ENCODE results near the gene CHRM1. TPM values are rescaled to one million over a fixed set of nuclear protein-coding genes. Genes with fewer than 3 reads are reported as not detected.

CHRM1 gene
- total RNA-seq, 2 donors from 2014 or later: not detected

- Mint-ChIP-seq H3K4me1 (peaks cover 23% of the 10 kb centered on the region), H3K27me3 (ENCODE audit: insufficient read depth) (peaks cover 50% of the 10 kb centered on the region), H3K9me3 (no peaks in the 10 kb centered on the region), H3K27ac (no peak overlapping the region), H3K4me3 (no peak overlapping the region), H3K36me3 (ENCODE audit: low read depth) (no peaks in the 10 kb centered on the region)
- Histone ChIP-seq H3K4me3 (ENCODE audit: low read length) (no peak overlapping the region), H3K27ac (ENCODE audit: low read depth, low read length) (no peak overlapping the region), H3K9ac (ENCODE audit: extremely low read depth, low read length, poor library complexity, severe bottlenecking) (no peak overlapping the region), H3K27me3 (ENCODE audit: control insufficient read depth, insufficient read depth, low read length, poor library complexity, severe bottlenecking) (peaks cover 39% of the 10 kb centered on the region), H3K9me3 (ENCODE audit: control insufficient read depth, low read length) (no peaks in the 10 kb centered on the region), H3K36me3 (ENCODE audit: control insufficient read depth, insufficient read depth, low read length) (no peaks in the 10 kb centered on the region), H3K4me1 (ENCODE audit: control insufficient read depth, insufficient read depth, low read length) (peaks cover 2% of the 10 kb centered on the region)
- TF ChIP-seq CTCF (conservative IDR thresholded peaks at IDR 0.05): no peak
- DNase-seq: no peak
- WGBS, 2 experiments (ENCODE audit: insufficient coverage in 1 of 2, insufficient read length in 1 of 2): 83 to 93% methylated on average over 1 of the region's 1 CpG
Observed at GRCh38 chr11:62930666-62931065, 9.5 kb upstream of the CHRM1 start.

- H3K9me3 ChIP-seq (ENCODE audit: control insufficient read depth, low read length): no peaks in the 10 kb centered on the region
- Mint-ChIP-seq H3K27me3 (ENCODE audit: insufficient read depth) (peaks cover 55% of the 10 kb centered on the region), H3K36me3 (ENCODE audit: low read depth) (no peaks in the 10 kb centered on the region), H3K9me3 (no peaks in the 10 kb centered on the region), H3K27ac (no peak overlapping the region), H3K4me3 (no peak overlapping the region), H3K4me1 (peaks cover 28% of the 10 kb centered on the region)
- peaks cover 44% of the 10 kb centered on the region for H3K27me3 ChIP-seq (ENCODE audit: control insufficient read depth, insufficient read depth, low read length, poor library complexity, severe bottlenecking)
- 74% methylated on average over 4 of the region's 4 CpGs; no CpG with 5 or more reads in 1 of the 2 experiments for WGBS, 2 experiments (ENCODE audit: insufficient coverage in 1 of 2, insufficient read length in 1 of 2)
- H3K36me3 ChIP-seq (ENCODE audit: control insufficient read depth, insufficient read depth, low read length): no peaks in the 10 kb centered on the region
- H3K4me1 ChIP-seq (ENCODE audit: control insufficient read depth, insufficient read depth, low read length): peaks cover 4% of the 10 kb centered on the region
- H3K9ac ChIP-seq (ENCODE audit: extremely low read depth, low read length, poor library complexity, severe bottlenecking): no peak overlapping the region
- no peak overlapping the region for H3K4me3 ChIP-seq (ENCODE audit: low read length)
- peak; percentile 43 for DNase-seq
- H3K27ac ChIP-seq (ENCODE audit: low read depth, low read length): no peak overlapping the region
- TF ChIP-seq CTCF (conservative IDR thresholded peaks at IDR 0.05): no peak
Observed at GRCh38 chr11:62930157-62930556, 9.0 kb upstream of the CHRM1 start.

GRCh38 chr11:62928011-62928410, 6.8 kb upstream of the CHRM1 start:
- H3K9me3 Mint-ChIP-seq: no peaks in the 10 kb centered on the region
- Histone ChIP-seq H3K36me3 (ENCODE audit: control insufficient read depth, insufficient read depth, low read length) (no peaks in the 10 kb centered on the region), H3K4me3 (ENCODE audit: low read length) (no peak overlapping the region), H3K9ac (ENCODE audit: extremely low read depth, low read length, poor library complexity, severe bottlenecking) (no peak overlapping the region), H3K9me3 (ENCODE audit: control insufficient read depth, low read length) (no peaks in the 10 kb centered on the region), H3K4me1 (ENCODE audit: control insufficient read depth, insufficient read depth, low read length) (peaks cover 4% of the 10 kb centered on the region), H3K27ac (ENCODE audit: low read depth, low read length) (no peak overlapping the region), H3K27me3 (ENCODE audit: control insufficient read depth, insufficient read depth, low read length, poor library complexity, severe bottlenecking) (peaks cover 66% of the 10 kb centered on the region)
- peaks cover 71% of the 10 kb centered on the region for H3K27me3 Mint-ChIP-seq (ENCODE audit: insufficient read depth)
- peaks cover 28% of the 10 kb centered on the region for H3K4me1 Mint-ChIP-seq
- DNase-seq: peak; percentile 65
- H3K36me3 Mint-ChIP-seq (ENCODE audit: low read depth): no peaks in the 10 kb centered on the region
- WGBS, 2 experiments (ENCODE audit: insufficient coverage in 1 of 2, insufficient read length in 1 of 2): 43 to 47% methylated on average over 8 to 13 of the region's 13 CpGs
- H3K4me3 Mint-ChIP-seq: no peak overlapping the region
- no peak for TF ChIP-seq CTCF (conservative IDR thresholded peaks at IDR 0.05)
- no peak overlapping the region for H3K27ac Mint-ChIP-seq

All from endodermal cell (in vitro differentiated cells).